GM21528 (cell line): Measurements from ENCODE around the gene ARHGAP20.

ENCODE experiments used
- ATAC-seq: cut with Tn5 transposase; IDR thresholded peaks from one replicate; pipeline ENCODE4 v1.9.1; 2021; ENCODE audit warnings: mild to moderate bottlenecking, moderate library complexity; ENCODE audit not compliant: unreplicated experiment, low FRiP score

Gene ARHGAP20

GRCh38 chr11:110613197-110613918 lies 98.9 kb downstream of the ARHGAP20 start:
- ATAC-seq, result no peak

- no peak for ATAC-seq
Measured at GRCh38 chr11:110606415-110606814, 105.8 kb downstream of the ARHGAP20 start.

- no peak for ATAC-seq
Measured at GRCh38 chr11:110601936-110602335, 110.3 kb downstream of the ARHGAP20 start.

DNA sequence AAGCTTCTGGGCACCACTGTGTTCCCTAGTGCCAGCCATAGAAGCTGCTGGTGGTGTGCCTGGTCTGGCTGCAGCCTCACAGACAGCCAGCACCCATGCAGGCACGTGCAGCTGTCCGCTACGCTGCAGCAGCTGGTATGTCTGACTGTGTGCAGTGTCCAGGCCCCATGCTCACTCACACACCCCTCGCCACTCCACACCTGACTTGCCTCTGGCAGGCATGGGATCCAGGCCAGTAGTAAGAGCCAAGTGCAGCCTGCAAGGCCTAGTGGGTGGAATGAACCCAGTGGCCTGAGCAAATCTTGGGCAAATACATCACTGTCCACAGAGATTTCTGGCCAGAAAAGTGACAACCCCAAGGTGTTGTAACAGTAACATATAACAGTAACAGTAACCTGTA lies 111.9 kb downstream of the ARHGAP20 start:
- ATAC-seq, result no peak

GRCh38 chr11:110599207-110599606 lies 113.0 kb downstream of the ARHGAP20 start:
- ATAC-seq, result no peak

- ATAC-seq, result no peak
Measured at GRCh38 chr11:110598725-110599124, 113.5 kb downstream of the ARHGAP20 start.

- ATAC-seq, result no peak
Measured at GRCh38 chr11:110587972-110588371, 124.3 kb downstream of the ARHGAP20 start.

- ATAC-seq, result no peak
Measured at GRCh38 chr11:110587129-110587528, 125.1 kb downstream of the ARHGAP20 start.

DNA sequence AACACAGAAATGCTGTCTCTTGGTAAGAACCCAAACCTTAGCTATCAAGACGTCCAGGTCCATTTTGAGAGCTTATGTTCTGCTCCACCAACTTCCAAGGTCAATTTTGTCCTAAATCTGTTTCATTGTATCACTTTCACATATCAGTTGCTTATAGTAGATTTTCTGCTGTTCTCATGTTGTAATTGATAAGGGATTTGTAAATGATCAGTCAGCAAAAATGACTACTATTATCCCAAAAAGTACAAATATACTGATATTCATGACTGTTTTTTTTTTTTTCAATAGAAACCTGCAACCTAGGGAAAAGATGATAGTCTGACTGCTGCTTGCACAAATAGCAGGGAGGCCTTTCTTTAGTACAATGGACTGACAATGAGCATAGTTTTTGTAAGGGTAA lies 128.1 kb downstream of the ARHGAP20 start:
- no peak for ATAC-seq

GRCh38 chr11:110582728-110583432 lies 129.4 kb downstream of the ARHGAP20 start:
- no peak for ATAC-seq

- no peak for ATAC-seq
Measured at GRCh38 chr11:110580571-110580970, 131.7 kb downstream of the ARHGAP20 start.

DNA sequence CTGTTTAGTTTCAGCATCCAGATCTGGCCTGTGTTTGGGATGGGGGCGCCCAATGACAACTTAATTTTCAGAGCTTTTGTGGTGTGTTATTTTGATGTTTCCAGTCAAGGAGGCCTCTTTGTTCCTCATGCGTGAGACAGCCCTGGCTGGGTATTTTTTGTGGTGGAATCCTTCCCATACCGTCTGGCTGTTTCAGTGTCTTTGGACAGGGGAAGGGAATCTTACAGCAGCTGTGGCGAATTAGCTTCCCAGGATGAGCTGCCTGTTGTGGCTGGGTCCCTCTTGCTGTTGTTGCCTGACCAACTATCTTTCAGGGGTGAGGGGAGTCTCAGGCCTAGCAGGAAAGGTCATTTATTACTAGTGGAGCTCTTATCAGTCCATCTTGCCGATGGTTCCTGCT lies 138.8 kb downstream of the ARHGAP20 start:
- no peak for ATAC-seq

DNA sequence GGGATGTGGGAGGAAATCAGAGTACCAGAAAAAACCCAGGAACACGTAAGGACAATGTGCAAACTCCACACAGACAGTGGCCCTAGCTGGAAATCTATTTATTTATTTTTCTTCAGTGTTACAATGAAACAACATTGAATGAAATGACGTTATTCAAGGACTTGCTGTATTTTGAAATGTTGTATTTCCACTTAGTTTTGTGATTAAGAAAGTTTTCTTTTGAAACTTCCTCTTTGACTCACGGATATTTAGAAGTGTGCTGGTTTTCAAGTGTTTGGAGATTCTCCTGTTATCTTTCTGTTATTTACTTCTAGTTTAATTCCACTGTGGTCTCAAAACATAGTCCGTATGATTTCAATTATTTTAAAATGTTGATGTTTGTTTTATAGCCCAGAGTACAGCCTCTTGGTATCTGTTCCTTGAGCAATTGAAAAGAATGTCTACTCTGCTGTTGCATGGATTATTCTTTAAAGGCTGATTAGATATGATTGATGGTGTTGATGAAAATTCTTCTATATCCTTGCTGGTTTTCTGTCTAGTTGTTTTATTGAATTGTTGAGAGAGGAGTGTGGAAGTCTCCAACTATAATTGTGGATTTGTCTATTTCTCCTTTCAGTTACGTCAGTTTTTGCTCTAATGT lies 141.0 kb downstream of the ARHGAP20 start:
- no peak for ATAC-seq

DNA sequence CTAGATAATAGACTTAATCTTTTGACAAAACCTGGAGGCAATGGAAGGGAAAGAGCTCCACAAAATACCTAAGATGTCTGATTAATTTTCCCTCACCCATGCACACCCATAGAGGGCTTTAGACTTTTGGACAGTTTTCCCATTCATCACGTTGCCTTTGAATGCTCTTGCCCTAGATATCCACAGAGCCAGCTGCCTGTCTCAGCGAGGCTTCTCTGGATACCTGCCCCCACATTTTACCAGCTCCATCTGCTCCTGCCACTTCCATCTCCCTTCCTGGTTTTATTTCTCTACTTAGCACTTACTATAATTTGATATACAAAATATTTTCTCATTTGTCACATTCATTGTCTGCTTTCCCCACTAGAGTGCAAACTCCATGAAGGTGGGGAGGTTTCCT lies 145.7 kb downstream of the ARHGAP20 start:
- ATAC-seq, result no peak

GRCh38 chr11:110565357-110566336 lies 146.6 kb downstream of the ARHGAP20 start:
- ATAC-seq, result no peak

DNA sequence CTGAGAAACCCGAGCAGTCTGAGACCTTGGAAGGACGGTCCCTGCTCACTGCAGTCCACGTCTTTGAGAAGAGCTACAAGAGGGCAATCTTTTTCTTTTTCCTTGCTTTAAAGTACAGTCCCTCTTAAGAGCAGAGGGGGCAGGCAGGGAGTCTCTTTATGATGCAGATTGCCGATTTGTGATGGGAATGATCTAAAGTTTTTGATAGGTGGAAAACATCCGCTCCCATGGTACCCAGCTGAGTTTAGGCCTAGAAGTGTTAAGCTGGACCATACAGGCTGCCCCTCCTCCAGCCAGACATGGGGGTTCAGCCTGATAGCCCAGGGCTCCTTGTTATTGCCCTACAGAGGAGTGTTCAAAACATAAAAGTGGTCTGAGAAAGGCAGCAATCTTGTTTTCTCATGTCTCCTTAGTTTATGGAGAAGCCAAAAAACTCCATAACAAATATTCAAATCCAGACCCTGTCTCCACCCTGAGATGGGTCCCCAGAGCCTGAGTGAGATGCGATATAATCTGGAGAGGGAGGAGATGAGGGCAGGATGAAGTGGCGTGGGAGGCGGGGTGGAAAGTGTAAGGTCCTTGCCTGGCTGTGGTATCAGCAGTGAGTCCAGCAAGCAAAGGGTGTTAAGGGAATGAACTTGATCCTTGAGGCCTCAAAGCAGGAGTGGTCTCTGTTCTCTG lies 147.4 kb downstream of the ARHGAP20 start:
- no peak for ATAC-seq

DNA sequence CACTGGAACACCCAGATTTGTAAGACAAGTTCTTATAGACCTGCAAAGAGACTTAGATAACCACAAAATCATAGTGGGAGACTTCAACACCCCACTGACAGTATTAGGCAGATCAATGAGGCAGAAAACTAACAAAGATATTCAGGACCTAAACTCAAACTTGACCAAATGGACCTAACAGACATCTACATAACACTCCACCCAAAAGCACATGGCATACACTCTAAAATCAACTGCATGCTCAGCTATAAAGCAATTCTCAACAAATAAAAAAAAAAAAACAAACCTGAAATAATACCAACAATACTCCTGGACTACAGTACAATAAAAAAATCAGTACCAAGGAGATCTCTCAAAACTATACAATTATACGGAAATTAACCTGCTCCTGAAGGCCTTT lies 167.5 kb downstream of the ARHGAP20 start:
- no peak for ATAC-seq

DNA sequence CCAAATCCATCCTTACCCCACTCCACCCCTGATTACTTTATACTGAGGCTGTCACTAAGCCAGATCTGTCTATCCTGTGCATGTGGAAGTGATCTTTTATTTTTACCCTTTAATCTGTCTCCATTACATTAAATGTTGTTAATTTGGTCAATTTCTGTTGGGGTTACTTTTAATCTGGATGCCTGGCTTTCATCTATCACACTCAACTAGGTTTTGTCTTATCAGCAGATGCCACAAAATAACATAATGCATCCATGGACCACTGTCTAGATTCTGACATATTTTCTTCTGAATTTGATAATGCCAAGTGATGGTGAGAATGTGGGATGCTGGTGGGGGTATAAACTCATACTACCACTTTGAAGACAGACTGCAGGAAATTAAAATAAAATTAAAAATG lies 174.1 kb downstream of the ARHGAP20 start:
- no peak for ATAC-seq

DNA sequence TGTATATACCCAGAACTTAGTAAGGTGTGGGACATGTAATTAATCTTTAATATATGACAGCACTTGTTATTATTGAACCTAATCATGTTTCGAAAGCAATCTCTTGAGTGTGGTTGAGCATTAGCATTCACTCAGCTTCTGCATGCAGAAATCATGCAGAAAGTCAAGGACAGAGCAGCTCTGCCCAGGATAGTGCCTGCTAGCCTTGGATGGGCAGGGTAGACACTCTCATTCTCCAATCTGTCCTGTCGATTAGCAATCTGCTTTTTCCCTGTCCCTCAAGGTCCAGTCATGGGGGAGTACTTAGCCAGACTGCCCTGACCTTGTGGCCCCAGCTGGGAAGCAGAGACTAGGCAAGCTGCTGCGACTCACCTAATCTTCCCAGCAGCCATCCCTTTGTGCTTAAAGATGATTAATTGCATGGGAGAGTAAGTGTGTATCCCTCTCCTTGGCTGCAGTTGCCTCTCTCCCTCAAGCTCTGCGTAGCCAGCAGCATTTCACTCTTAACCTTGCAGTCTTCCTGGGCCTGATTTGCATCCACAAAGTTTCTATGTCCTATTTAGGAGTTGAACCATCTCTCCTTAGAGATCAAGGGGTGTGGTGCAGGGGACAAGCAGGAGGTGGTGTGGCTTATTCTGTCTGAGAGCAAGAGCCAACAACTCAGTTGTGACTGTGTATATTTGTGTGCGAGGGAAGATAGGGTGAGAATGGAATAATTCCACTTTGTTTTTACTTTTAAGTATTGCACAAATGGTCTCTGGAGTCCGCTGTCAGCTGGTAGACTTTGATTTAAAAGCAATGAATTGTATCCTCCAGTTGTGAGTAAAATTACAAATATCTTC lies 181.1 kb downstream of the ARHGAP20 start:
- no peak for ATAC-seq
